Prostate gland (tissue), 2 donors: ENCODE measurements around the gene CSNK1G2. TPM values are rescaled to one million over a fixed set of nuclear protein-coding genes. Genes with fewer than 3 reads are reported as not detected.

Experiments used
- DNase-seq: peaks from one replicate; pipeline ENCODE4 v3.0.0-alpha.2; 2019; ENCODE audit warnings: low spot score
- H3K27ac ChIP-seq, 2 donors: fragments of 200-600 bp; sonication (generic); 2 replicates each; pipeline ENCODE4 v1.5.1; 2017 to 2019
- H3K27me3 ChIP-seq: fragments of 200-600 bp; sonication (generic); replicated peaks from 2 replicates; pipeline ENCODE4 v1.5.1; 2019; ENCODE audit not compliant: insufficient read depth
- H3K36me3 ChIP-seq, 2 donors: fragments of 200-600 bp; sonication (generic); 1 replicate in 1 of 2; 2 replicates in 1 of 2; pipeline versions ENCODE4 v1.5.1 to v1.8.1; 2017 to 2019
- H3K4me1 ChIP-seq: fragments of 200-600 bp; sonication (generic); replicated peaks from 2 replicates; pipeline ENCODE4 v1.5.1; 2019
- H3K4me3 ChIP-seq, 2 donors: fragments of 200-600 bp; sonication (generic); 2 replicates each; pipeline ENCODE4 v1.5.1; 2017 to 2019
- H3K9me3 ChIP-seq: fragments of 200-600 bp; sonication (generic); 2 replicates; pipeline ENCODE4 v1.5.1; 2017
- POLR2A ChIP-seq: fragments of 450-650 bp; IDR thresholded peaks from one replicate; pipeline ENCODE4 v1.6.1; 2016; ENCODE audit warnings: antibody characterized with exemption, mild to moderate bottlenecking
- POLR2AphosphoS5 ChIP-seq: sonication (generic); formaldehyde crosslinking; IDR thresholded peaks from one replicate; pipeline ENCODE4 v1.6.1; 2017; ENCODE audit warnings: antibody characterized with exemption
- WGBS: methylation state at CpG from one replicate; pipeline ENCODE4 v1.1.5; 2018; 5-methylcytosine and 5-hydroxymethylcytosine counted together
- intact Hi-C: fragments of 100-400 bp; cut with DNase I; formaldehyde crosslinking; loops from one replicate; pipeline ENCODE4 v1.14.2; 2022
- total RNA-seq, 2 donors: library from RNA; depleted of rRNA; stranded (reverse); fragments of >200 nt; gene quantifications; one replicate each; pipeline ENCODE4 v1.1.0, GENCODE V29; 2016
- TF ChIP-seq, protein P1 (sequence below), 4 experiments: fragments of 200-600 bp in 2 of 4; fragments of 450-650 bp in 2 of 4; sonication (generic) in 2 of 4; IDR thresholded peaks; 1 replicate in 3 of 4; 2 replicates in 1 of 4; pipeline ENCODE4 v1.5.1; 2016 to 2019; ENCODE audit warnings: antibody characterized with exemption in 4 of 4, mild to moderate bottlenecking in 2 of 4, moderate library complexity in 2 of 4

Gene CSNK1G2
- total RNA-seq, 2 donors from 2014 or later: 56.5 to 107 TPM

DNA sequence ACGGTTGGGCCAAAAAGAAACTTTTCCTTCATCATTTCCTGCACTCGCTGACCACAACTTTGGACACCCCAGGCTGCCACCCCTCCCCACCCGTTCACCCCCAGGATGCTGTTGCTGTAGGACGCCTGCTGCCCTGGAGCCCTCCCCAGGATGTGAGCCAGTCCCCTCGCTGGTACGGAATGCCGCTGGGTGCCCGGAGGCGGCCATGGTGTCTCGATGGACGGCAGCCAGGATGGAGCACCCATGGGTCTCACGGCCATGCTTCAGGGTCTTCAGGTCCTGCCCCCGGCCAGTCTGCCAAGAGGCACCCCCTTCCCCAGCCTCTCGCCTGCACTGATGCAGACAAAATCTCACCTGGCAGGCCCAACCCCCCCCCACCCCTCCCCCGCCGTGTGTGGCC, 15.4 kb upstream of the CSNK1G2 start:
- no peak for DNase-seq
- no peaks in the 10 kb centered on the region for H3K27me3 ChIP-seq
- TF ChIP-seq POLR2A (no peak), POLR2AphosphoS5 (no peak)
- TF ChIP-seq, protein P1, sequence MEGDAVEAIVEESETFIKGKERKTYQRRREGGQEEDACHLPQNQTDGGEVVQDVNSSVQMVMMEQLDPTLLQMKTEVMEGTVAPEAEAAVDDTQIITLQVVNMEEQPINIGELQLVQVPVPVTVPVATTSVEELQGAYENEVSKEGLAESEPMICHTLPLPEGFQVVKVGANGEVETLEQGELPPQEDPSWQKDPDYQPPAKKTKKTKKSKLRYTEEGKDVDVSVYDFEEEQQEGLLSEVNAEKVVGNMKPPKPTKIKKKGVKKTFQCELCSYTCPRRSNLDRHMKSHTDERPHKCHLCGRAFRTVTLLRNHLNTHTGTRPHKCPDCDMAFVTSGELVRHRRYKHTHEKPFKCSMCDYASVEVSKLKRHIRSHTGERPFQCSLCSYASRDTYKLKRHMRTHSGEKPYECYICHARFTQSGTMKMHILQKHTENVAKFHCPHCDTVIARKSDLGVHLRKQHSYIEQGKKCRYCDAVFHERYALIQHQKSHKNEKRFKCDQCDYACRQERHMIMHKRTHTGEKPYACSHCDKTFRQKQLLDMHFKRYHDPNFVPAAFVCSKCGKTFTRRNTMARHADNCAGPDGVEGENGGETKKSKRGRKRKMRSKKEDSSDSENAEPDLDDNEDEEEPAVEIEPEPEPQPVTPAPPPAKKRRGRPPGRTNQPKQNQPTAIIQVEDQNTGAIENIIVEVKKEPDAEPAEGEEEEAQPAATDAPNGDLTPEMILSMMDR (IDR thresholded peaks at IDR 0.05): no peak
- intact Hi-C loops: loop anchor here (5.0 kb wide), 1 partner anchor 142 kb away; no protein-coding TSS in a partner anchor
- no peak overlapping the region for H3K27ac ChIP-seq
- no peaks in the 10 kb centered on the region for H3K4me1 ChIP-seq
- no peaks in the 10 kb centered on the region for H3K9me3 ChIP-seq
- H3K36me3 ChIP-seq: peaks cover 4 to 9% of the 10 kb centered on the region in 2 donors
- H3K4me3 ChIP-seq: no peak overlapping the region
- 92% methylated on average over 15 of the region's 16 CpGs for WGBS

DNA sequence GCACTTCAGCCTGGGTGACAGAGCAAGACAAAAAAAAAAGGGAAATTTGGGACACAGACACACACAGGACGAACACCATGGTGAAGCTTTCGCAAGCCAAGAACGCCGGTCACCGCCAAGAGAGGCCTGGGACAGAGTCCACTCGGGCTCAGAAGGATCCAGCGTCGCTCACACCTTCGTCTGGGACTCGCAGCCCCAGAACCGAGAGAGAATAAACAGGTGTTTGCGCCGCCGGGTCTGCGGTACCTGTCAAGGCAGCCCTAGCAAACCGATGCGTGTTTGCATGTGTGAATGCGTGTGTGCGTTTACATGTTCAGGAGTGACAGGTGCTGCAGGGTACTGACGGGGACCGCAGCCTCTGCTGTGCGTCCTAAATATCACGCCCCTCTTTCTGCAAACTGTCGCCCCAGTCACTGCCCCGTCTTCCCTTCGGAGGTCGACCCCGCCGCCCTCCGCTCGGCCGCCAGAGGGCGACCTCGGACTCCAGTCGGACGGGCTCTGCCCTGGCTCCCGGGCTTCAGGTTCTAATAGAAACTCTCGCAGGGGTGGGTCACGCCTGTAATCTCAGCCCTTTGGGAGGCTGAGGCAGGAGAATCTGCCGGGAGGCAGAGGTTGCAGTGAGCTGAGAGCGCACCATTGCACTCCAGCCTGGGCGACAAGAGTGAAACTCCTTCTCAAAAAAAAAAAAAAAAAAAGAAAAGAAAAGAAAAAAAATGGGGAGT, 11.8 kb upstream of the CSNK1G2 start:
- Histone ChIP-seq H3K27me3 (no peaks in the 10 kb centered on the region), H3K4me3 (peak overlapping the region; percentile 5 to 13), H3K9me3 (no peaks in the 10 kb centered on the region), H3K36me3 (peaks cover 0 to 6% of the 10 kb centered on the region in 2 donors), H3K4me1 (no peaks in the 10 kb centered on the region), H3K27ac (no peak overlapping the region)
- 13% methylated on average over 42 of the region's 42 CpGs for WGBS
- intact Hi-C loops: loop anchor here (5.0 kb wide), 1 partner anchor 138 kb away; no protein-coding TSS in a partner anchor
- TF ChIP-seq POLR2A (no peak), POLR2AphosphoS5 (peak; percentile 70)
- TF ChIP-seq, protein P1 (IDR thresholded peaks at IDR 0.05): peak; percentile 81 to 95 (median 90)
- peak; percentile 71 for DNase-seq

DNA sequence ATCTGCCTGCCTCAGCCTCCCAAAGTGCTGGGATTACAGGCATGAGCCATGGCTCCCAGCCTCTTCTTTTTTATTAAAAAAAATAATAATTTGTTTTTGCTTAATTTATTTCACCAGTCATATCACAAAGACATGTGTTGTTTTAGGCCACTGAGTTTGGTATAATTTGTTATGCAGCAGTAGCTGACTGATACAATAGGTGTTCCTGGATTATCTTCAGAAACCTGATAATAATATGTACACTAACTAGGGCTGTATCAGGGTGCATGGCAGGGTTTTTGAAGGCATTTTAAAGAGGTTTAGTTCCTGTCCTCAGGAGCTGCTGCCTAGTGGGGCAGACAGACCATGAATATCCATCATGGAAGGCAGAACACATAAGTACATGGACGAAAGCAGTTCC, 9.5 kb upstream of the CSNK1G2 start:
- intact Hi-C loops: no loop called here
- TF ChIP-seq, protein P1 (IDR thresholded peaks at IDR 0.05): no peak
- no peak for TF ChIP-seq POLR2AphosphoS5
- TF ChIP-seq POLR2A: no peak
- WGBS: 89% methylated on average over 1 of the region's 1 CpG

DNA sequence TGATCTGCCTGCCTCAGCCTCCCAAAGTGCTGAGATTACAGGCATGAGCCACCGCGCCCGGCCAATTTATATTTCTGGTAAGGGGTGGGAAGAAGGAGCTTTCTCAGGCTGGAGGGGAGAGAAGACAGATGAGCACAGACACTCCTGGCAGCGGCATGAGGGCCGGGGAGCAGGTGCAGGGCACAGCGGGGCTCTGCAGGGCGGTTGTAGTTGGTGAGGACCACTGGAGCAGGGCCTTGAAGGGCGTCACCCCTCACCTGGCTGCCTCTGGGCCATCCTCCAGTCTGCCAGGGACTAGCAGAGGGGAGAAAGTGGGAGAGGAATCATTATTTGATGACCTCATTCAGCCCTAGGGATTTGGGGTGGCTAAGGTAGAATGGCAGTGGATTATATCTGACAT, 8.6 kb upstream of the CSNK1G2 start:
- intact Hi-C loops: no loop called here
- no peaks in the 10 kb centered on the region for H3K9me3 ChIP-seq
- 89% methylated on average over 8 of the region's 8 CpGs for WGBS
- TF ChIP-seq, protein P1 (IDR thresholded peaks at IDR 0.05): no peak
- TF ChIP-seq POLR2A (no peak), POLR2AphosphoS5 (no peak)
- H3K27me3 ChIP-seq: no peaks in the 10 kb centered on the region
- H3K27ac ChIP-seq: no peak overlapping the region
- H3K36me3 ChIP-seq: no peaks in the 10 kb centered on the region
- no peak overlapping the region for H3K4me3 ChIP-seq
- DNase-seq: no peak
- H3K4me1 ChIP-seq: no peaks in the 10 kb centered on the region

More for the DNA sequence above, 9.5 kb upstream of the CSNK1G2 start:
- Histone ChIP-seq H3K4me3 (no peak overlapping the region), H3K27me3 (no peaks in the 10 kb centered on the region), H3K27ac (no peak overlapping the region), H3K9me3 (no peaks in the 10 kb centered on the region), H3K4me1 (no peaks in the 10 kb centered on the region), H3K36me3 (no peaks in the 10 kb centered on the region)
- DNase-seq: no peak

DNA sequence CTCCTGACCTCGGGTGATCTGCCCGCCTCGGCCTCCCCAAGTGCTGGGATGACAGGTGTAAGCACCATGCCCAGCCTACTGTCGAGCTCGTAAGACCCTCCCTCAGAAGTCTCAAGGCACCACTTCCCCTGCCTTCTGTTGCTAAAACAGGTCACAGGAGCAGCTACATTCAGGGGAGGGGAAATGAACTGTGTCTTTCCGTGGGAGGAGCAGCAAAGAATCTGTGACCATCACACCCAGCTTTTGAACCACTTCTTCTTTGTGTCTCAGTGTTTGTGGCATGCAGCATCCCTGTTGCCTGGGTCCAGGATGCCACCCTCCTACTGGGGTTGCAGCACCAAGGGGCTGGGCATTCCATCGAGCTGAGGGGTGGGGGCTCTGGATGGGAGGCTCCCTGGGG, 7.7 kb upstream of the CSNK1G2 start:
- WGBS: 76% methylated on average over 7 of the region's 7 CpGs
- intact Hi-C loops: no loop called here
- no peak for DNase-seq
- TF ChIP-seq POLR2A (no peak), POLR2AphosphoS5 (no peak)
- TF ChIP-seq, protein P1 (IDR thresholded peaks at IDR 0.05): no peak
- no peak overlapping the region for H3K27ac ChIP-seq
- no peaks in the 10 kb centered on the region for H3K27me3 ChIP-seq
- no peaks in the 10 kb centered on the region for H3K36me3 ChIP-seq
- no peaks in the 10 kb centered on the region for H3K9me3 ChIP-seq
- H3K4me1 ChIP-seq: no peaks in the 10 kb centered on the region
- no peak overlapping the region for H3K4me3 ChIP-seq
